PC-9 (cell line): ENCODE results near the gene IL1RAPL1.

Experiments
- EZH2 ChIP-seq: fragments of 200-600 bp; sonication (generic); IDR thresholded peaks from 2 replicates; pipeline ENCODE4 v1.8.0; 2017; ENCODE audit warnings: antibody characterized with exemption, low read depth
- TF ChIP-seq, protein P1 (sequence below): fragments of 200-600 bp; sonication (generic); conservative IDR thresholded peaks from 2 replicates; pipeline ENCODE4 v1.6.1; 2017; ENCODE audit warnings: mixed run types, antibody characterized with exemption, mild to moderate bottlenecking, moderate library complexity

DNA sequence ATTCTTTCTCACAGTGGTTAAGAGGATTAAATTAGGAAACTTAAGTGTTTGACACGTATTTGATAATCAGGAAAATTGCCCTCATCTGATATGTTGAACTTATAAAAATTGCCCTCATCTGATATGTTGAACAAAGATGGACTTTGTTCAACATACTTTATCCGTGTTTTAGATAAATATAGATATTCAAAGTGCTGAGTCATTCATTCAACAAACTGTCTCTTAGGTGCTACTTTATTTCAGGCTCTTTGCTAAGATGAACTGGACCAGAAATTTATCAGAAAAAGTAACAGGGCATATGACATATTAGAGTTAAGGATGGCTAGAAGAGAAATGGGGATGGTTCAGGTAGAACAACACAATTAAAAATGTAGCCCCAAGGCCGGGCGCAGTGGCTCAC, 81.7 kb downstream of the IL1RAPL1 start:
- TF ChIP-seq, protein P1, sequence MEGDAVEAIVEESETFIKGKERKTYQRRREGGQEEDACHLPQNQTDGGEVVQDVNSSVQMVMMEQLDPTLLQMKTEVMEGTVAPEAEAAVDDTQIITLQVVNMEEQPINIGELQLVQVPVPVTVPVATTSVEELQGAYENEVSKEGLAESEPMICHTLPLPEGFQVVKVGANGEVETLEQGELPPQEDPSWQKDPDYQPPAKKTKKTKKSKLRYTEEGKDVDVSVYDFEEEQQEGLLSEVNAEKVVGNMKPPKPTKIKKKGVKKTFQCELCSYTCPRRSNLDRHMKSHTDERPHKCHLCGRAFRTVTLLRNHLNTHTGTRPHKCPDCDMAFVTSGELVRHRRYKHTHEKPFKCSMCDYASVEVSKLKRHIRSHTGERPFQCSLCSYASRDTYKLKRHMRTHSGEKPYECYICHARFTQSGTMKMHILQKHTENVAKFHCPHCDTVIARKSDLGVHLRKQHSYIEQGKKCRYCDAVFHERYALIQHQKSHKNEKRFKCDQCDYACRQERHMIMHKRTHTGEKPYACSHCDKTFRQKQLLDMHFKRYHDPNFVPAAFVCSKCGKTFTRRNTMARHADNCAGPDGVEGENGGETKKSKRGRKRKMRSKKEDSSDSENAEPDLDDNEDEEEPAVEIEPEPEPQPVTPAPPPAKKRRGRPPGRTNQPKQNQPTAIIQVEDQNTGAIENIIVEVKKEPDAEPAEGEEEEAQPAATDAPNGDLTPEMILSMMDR = no peak
- TF ChIP-seq EZH2 = no peak
